Spleen (tissue), 11 donors: Measurements from ENCODE around the gene CEACAM3. TPM values are rescaled to one million over a fixed set of nuclear protein-coding genes. Genes with fewer than 3 reads are reported as not detected.
A peak's percentile ranks its signal among the peaks of the same experiment; 100 is the strongest.

Experiments used
- DNase-seq: peaks from one replicate; pipeline ENCODE4 v3.0.0-alpha.2; 2020
- H3K27ac ChIP-seq, 8 donors: fragments of 200-600 bp; sonication (generic) in 7 of 8; 1 replicate in 4 of 8; 2 replicates in 4 of 8; pipeline versions ENCODE4 v1.5.0 to v1.8.0; 2016 to 2021; ENCODE audit warnings: inconsistent platforms in 4 of 8, mild to moderate bottlenecking in 4 of 8, moderate library complexity in 1 of 8
- H3K27me3 ChIP-seq, 7 donors: fragments of 200-600 bp; sonication (generic) in 6 of 7; replicated peaks in 1 of 7; 1 replicate in 4 of 7; 2 replicates in 3 of 7; pipeline versions ENCODE4 v1.5.0 to v1.8.0; 2016 to 2021; ENCODE audit warnings: inconsistent platforms in 3 of 7, mild to moderate bottlenecking in 1 of 7
- H3K36me3 ChIP-seq, 6 donors: fragments of 200-600 bp; sonication (generic) in 5 of 6; 1 replicate in 4 of 6; 2 replicates in 2 of 6; pipeline versions ENCODE4 v1.5.0 to v1.8.0; 2016 to 2021; ENCODE audit warnings: inconsistent platforms in 2 of 6
- H3K4me1 ChIP-seq, 6 donors: fragments of 200-600 bp; sonication (generic) in 5 of 6; 1 replicate in 3 of 6; 2 replicates in 3 of 6; pipeline versions ENCODE4 v1.5.0 to v1.8.0; 2016 to 2021; ENCODE audit warnings: inconsistent platforms in 3 of 6
- H3K4me3 ChIP-seq, 8 donors: fragments of 200-600 bp; sonication (generic) in 7 of 8; 1 replicate in 4 of 8; 2 replicates in 4 of 8; pipeline versions ENCODE4 v1.5.0 to v1.8.0; 2016 to 2021; ENCODE audit warnings: inconsistent platforms in 4 of 8, mild to moderate bottlenecking in 4 of 8, moderate library complexity in 2 of 8
- H3K9me3 ChIP-seq, 8 donors: fragments of 200-600 bp; sonication (generic) in 7 of 8; 1 replicate in 4 of 8; 2 replicates in 4 of 8; pipeline versions ENCODE4 v1.5.0 to v1.8.0; 2016 to 2021; ENCODE audit warnings: inconsistent platforms in 4 of 8
- POLR2A ChIP-seq, 3 donors: fragments of 450-650 bp; IDR thresholded peaks; one replicate each; pipeline ENCODE4 v1.5.1; 2017; ENCODE audit warnings: antibody characterized with exemption in 3 of 3, mild to moderate bottlenecking in 1 of 3
- POLR2AphosphoS5 ChIP-seq, 3 donors: sonication (generic); formaldehyde crosslinking; IDR thresholded peaks; one replicate each; pipeline ENCODE4 v1.5.1; 2017; ENCODE audit warnings: antibody characterized with exemption in 3 of 3
- WGBS, 5 donors: extraction: QIAGEN DNeasy Blood & Tissue Kit in 3 of 5; methylation state at CpG; one replicate each; pipeline versions ENCODE4 v1.1.5 to v1.1.7; 2013 to 2018; 5-methylcytosine and 5-hydroxymethylcytosine counted together
- intact Hi-C: fragments of 100-400 bp; cut with DNase I; formaldehyde crosslinking; loops from one replicate; pipeline ENCODE4 v1.15.0; 2023; ENCODE audit warnings: low total_unique reads
- polyA plus RNA-seq, 3 donors: library from polyadenylated mRNA; stranded (reverse); fragments of 200-250 nt; gene quantifications; one replicate each; pipeline ENCODE4 v1.2.1, GENCODE V29; 2013
- total RNA-seq, 7 donors: library from RNA; depleted of rRNA in 3 of 7; stranded (reverse); fragments of >200 nt in 3 of 7; fragmentation: NEBNext Ultra II Directional in 4 of 7; extraction: Animal tissue kit (Norgen Biotek cat#: 25700) in 4 of 7; gene quantifications; one replicate each; pipeline versions ENCODE4 v1.1.0 to v1.2.1, GENCODE V29; 2016 to 2021
- TF ChIP-seq, protein P1 (sequence below), 11 experiments: fragments of 200-600 bp in 7 of 11; fragments of 450-650 bp in 4 of 11; sonication (generic) in 4 of 11; IDR thresholded peaks in 8 of 11; conservative IDR thresholded peaks in 3 of 11; 1 replicate in 7 of 11; 2 replicates in 4 of 11; pipeline versions ENCODE4 v1.4.0 to v1.8.0; 2016 to 2021; ENCODE audit warnings: antibody characterized with exemption in 11 of 11, inconsistent platforms in 4 of 11, mild to moderate bottlenecking in 1 of 11
- donor health status: healthy with polysubstance abuse.
- donor health status: DM: no; HTN: no; CAD: no; lungs with moderate emphysema.
- donor health status: DM: no; HTN: no; CAD: no.
- donor health status: Bipolar disorder and iron deficiency.
- donor health status: healthy.
- donor health status: DM: no; HTN: no; CAD: no.
- donor health status: DM: yes; HTN: yes; CAD: no.

CEACAM3 gene
- total and polyA plus RNA-seq, 10 donors, result 0.55 to 31.9 (median 10.1) TPM

DNA sequence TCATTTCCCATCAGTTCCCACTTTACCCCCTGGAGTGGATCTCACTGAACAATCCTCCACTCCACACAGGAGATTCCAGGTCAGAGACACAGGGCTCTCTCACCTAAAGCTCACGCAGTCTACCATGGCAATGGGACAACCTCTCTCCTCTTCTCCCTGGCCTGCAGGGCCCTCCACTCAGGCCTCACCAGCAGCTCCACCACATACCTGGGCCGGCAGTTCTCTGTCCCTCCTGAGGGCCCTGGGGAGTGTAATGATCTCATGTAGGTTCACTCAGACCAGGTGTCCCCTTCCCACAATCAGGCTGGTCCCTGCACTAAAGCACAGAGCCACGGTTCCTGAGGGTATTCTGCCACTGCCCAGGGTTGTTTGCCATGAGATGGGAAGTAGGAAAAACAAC is 15.6 kb downstream of the CEACAM3 start:
- H3K9me3 ChIP-seq, result no peaks in the 10 kb centered on the region
- peak overlapping the region in 1 of 8 donors; percentile 55 for H3K4me3 ChIP-seq
- intact Hi-C loops, result no loop called here
- peak overlapping the region in 6 of 8 donors; percentile 81 to 96 (median 88) for H3K27ac ChIP-seq
- TF ChIP-seq, protein P1, sequence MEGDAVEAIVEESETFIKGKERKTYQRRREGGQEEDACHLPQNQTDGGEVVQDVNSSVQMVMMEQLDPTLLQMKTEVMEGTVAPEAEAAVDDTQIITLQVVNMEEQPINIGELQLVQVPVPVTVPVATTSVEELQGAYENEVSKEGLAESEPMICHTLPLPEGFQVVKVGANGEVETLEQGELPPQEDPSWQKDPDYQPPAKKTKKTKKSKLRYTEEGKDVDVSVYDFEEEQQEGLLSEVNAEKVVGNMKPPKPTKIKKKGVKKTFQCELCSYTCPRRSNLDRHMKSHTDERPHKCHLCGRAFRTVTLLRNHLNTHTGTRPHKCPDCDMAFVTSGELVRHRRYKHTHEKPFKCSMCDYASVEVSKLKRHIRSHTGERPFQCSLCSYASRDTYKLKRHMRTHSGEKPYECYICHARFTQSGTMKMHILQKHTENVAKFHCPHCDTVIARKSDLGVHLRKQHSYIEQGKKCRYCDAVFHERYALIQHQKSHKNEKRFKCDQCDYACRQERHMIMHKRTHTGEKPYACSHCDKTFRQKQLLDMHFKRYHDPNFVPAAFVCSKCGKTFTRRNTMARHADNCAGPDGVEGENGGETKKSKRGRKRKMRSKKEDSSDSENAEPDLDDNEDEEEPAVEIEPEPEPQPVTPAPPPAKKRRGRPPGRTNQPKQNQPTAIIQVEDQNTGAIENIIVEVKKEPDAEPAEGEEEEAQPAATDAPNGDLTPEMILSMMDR (IDR thresholded peaks at IDR 0.05 in 8 of 11, conservative IDR thresholded peaks at IDR 0.05 in 3 of 11), result no peak
- no peak for TF ChIP-seq POLR2AphosphoS5 (IDR thresholded peaks at IDR 0.05)
- TF ChIP-seq POLR2A (IDR thresholded peaks at IDR 0.05), result no peak
- 59 to 93% (median 79%) methylated on average over 3 of the region's 3 CpGs for WGBS, 5 donors
- H3K4me1 ChIP-seq, result peaks cover 0 to 49% (median 14%) of the 10 kb centered on the region in 6 donors
- peaks cover 0 to 20% (median 0%) of the 10 kb centered on the region in 7 donors for H3K27me3 ChIP-seq
- DNase-seq, result no peak
- H3K36me3 ChIP-seq, result peaks cover 0 to 8% (median 0%) of the 10 kb centered on the region in 6 donors

GRCh38 chr19:41813911-41814310 is 17.5 kb downstream of the CEACAM3 start:
- Histone ChIP-seq H3K4me1 (peaks cover 0 to 33% (median 14%) of the 10 kb centered on the region in 6 donors), H3K36me3 (no peaks in the 10 kb centered on the region), H3K9me3 (no peaks in the 10 kb centered on the region), H3K4me3 (no peak overlapping the region), H3K27ac (no peak overlapping the region), H3K27me3 (peaks cover 0 to 15% (median 0%) of the 10 kb centered on the region in 7 donors)
- WGBS, 5 donors, result 72 to 82% (median 75%) methylated on average over 3 to 4 of the region's 4 CpGs
- intact Hi-C loops, result no loop called here
- no peak for DNase-seq
- no peak for TF ChIP-seq POLR2A (IDR thresholded peaks at IDR 0.05)
- TF ChIP-seq, protein P1 (IDR thresholded peaks at IDR 0.05 in 8 of 11, conservative IDR thresholded peaks at IDR 0.05 in 3 of 11), result no peak
- no peak for TF ChIP-seq POLR2AphosphoS5 (IDR thresholded peaks at IDR 0.05)

DNA sequence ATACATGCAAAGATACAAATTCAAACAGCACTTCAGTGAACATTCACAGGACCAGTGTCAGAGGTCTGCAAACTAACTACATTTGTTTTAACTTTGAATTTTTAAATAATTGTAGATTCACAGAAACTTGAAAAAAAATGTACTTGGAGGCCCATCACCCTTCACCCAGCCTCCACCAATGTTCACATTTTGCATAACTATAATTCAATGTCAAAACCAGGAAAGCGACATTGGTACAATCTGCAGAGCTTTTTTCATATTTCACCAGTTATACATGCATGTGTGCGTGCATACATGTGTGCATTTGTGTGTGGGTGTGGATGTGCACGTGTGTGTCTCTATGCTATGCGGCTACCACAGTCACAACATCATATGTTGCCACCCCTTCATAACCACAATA is 18.9 kb downstream of the CEACAM3 start:
- TF ChIP-seq POLR2AphosphoS5 (IDR thresholded peaks at IDR 0.05), result no peak
- TF ChIP-seq POLR2A (IDR thresholded peaks at IDR 0.05), result no peak
- TF ChIP-seq, protein P1 (IDR thresholded peaks at IDR 0.05 in 8 of 11, conservative IDR thresholded peaks at IDR 0.05 in 3 of 11), result no peak
- H3K4me1 ChIP-seq, result peaks cover 0 to 24% (median 11%) of the 10 kb centered on the region in 6 donors
- 65 to 82% (median 67%) methylated on average over 4 of the region's 4 CpGs for WGBS, 5 donors
- H3K9me3 ChIP-seq, result no peaks in the 10 kb centered on the region
- peaks cover 0 to 7% (median 0%) of the 10 kb centered on the region in 7 donors for H3K27me3 ChIP-seq
- no peak overlapping the region for H3K4me3 ChIP-seq
- H3K36me3 ChIP-seq, result no peaks in the 10 kb centered on the region
- no peak overlapping the region for H3K27ac ChIP-seq
- intact Hi-C loops, result no loop called here
- no peak for DNase-seq

DNA sequence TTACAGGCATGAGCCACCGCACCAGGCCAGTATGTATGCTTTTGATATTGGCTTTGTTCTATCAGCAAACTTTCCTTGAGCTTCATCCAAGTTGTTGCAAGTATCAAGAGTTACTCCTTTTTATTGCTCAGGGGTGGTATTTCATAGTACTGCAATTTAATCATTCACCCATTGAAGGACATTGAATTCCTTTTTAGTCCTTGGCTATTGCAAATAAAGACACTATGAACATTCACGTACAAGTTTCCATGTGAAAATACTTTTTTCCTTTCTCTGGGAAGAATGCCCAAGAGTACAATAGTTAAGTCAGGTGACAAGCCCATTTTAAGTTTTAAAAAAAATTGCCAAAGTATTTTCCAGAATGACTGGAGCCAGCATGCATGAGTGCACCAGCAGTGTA is 20.4 kb downstream of the CEACAM3 start:
- no peak overlapping the region for H3K27ac ChIP-seq
- 84 to 91% (median 87%) methylated on average over 2 of the region's 2 CpGs for WGBS, 5 donors
- H3K9me3 ChIP-seq, result no peaks in the 10 kb centered on the region
- H3K4me3 ChIP-seq, result no peak overlapping the region
- TF ChIP-seq POLR2A (IDR thresholded peaks at IDR 0.05) (no peak), POLR2AphosphoS5 (IDR thresholded peaks at IDR 0.05) (no peak)
- TF ChIP-seq, protein P1 (IDR thresholded peaks at IDR 0.05 in 8 of 11, conservative IDR thresholded peaks at IDR 0.05 in 3 of 11), result no peak
- no peaks in the 10 kb centered on the region for H3K36me3 ChIP-seq
- intact Hi-C loops, result no loop called here
- peaks cover 0 to 12% (median under 1%) of the 10 kb centered on the region in 6 donors for H3K4me1 ChIP-seq
- H3K27me3 ChIP-seq, result peaks cover 0 to 20% (median 0%) of the 10 kb centered on the region in 7 donors
- no peak for DNase-seq
